Keratinocyte (primary cell): ENCODE measurements around the gene F12. TPM values are rescaled to one million over a fixed set of nuclear protein-coding genes. Genes with fewer than 3 reads are reported as not detected.

Experiments
- DNase-seq: peaks from one replicate; pipeline ENCODE4 v3.0.0-alpha.2; 2011; ENCODE audit warnings: low read depth, missing footprints, low spot score
- FAIRE-seq: peaks from 2 replicates; lab custom pipeline; 2011; peaks lifted over from hg19 to GRCh38; lab: Jason Lieb, UNC
- H2AFZ ChIP-seq: 2 replicates; pipeline ENCODE4 v1.6.0; 2012; ENCODE audit warnings: low read length, control low read depth, inconsistent platforms; ENCODE audit not compliant: control insufficient read depth
- H3K27ac ChIP-seq: 2 replicates; pipeline ENCODE4 v1.5.1; 2011; ENCODE audit warnings: low read length; ENCODE audit not compliant: control insufficient read depth, insufficient read depth
- H3K27me3 ChIP-seq: 3 replicates; pipeline ENCODE4 v1.6.0; 2011; ENCODE audit warnings: low read length; ENCODE audit not compliant: control insufficient read depth, insufficient read depth; ENCODE audit errors: extremely low read depth
- H3K36me3 ChIP-seq, 2 experiments: 2 replicates in 1 of 2; 3 replicates in 1 of 2; pipeline ENCODE4 v1.5.1; 2011; ENCODE audit warnings: low read length in 2 of 2, mild to moderate bottlenecking in 1 of 2; ENCODE audit not compliant: control insufficient read depth in 2 of 2, insufficient read depth in 2 of 2; ENCODE audit errors: extremely low read depth in 1 of 2
- H3K4me1 ChIP-seq: 3 replicates; pipeline ENCODE4 v1.5.1; 2011; ENCODE audit warnings: low read length; ENCODE audit not compliant: control insufficient read depth, insufficient read depth; ENCODE audit errors: extremely low read depth
- H3K4me2 ChIP-seq: 3 replicates; pipeline ENCODE4 v1.6.0; 2011; ENCODE audit warnings: low read depth, low read length; ENCODE audit not compliant: control insufficient read depth, insufficient read depth; ENCODE audit errors: extremely low read depth
- H3K4me3 ChIP-seq, 3 experiments: fragments of 200-600 bp in 1 of 3; sonication (generic) in 1 of 3; 2 replicates in 2 of 3; 3 replicates in 1 of 3; pipeline ENCODE4 v1.5.1; 2011 to 2016; ENCODE audit warnings: low read length in 3 of 3, mild to moderate bottlenecking in 3 of 3, control low read depth in 2 of 3, inconsistent platforms in 1 of 3, low read depth in 1 of 3, mixed read lengths in 1 of 3, mixed run types in 1 of 3, moderate library complexity in 1 of 3; ENCODE audit not compliant: control insufficient read depth in 2 of 3, insufficient read depth in 2 of 3; ENCODE audit errors: extremely low read depth in 1 of 3
- H3K79me2 ChIP-seq: 2 replicates; pipeline ENCODE4 v1.6.0; 2012; ENCODE audit warnings: low read length; ENCODE audit not compliant: control insufficient read depth, insufficient read depth
- H3K9ac ChIP-seq: 3 replicates; pipeline ENCODE4 v1.6.0; 2011; ENCODE audit warnings: low read length; ENCODE audit not compliant: control insufficient read depth, insufficient read depth; ENCODE audit errors: extremely low read depth
- H3K9me1 ChIP-seq: 3 replicates; pipeline ENCODE4 v1.6.0; 2011; ENCODE audit warnings: low read length; ENCODE audit not compliant: control insufficient read depth, insufficient read depth; ENCODE audit errors: extremely low read depth
- H3K9me3 ChIP-seq: 2 replicates; pipeline ENCODE4 v1.5.1; 2012; ENCODE audit warnings: low read depth, low read length; ENCODE audit not compliant: control insufficient read depth
- H4K20me1 ChIP-seq: 3 replicates; pipeline ENCODE4 v1.6.0; 2011; ENCODE audit warnings: low read length; ENCODE audit not compliant: control insufficient read depth, insufficient read depth; ENCODE audit errors: extremely low read depth
- CTCF ChIP-seq, 3 experiments: IDR thresholded peaks in 1 of 3; conservative IDR thresholded peaks in 1 of 3; optimal IDR thresholded peaks in 1 of 3; 2 replicates in 2 of 3; 3 replicates in 1 of 3; pipeline versions ENCODE3 to v1.5.1; 2011; ENCODE audit warnings: low read length in 3 of 3, mild to moderate bottlenecking in 3 of 3, moderate library complexity in 2 of 3, control low read depth in 1 of 3, inconsistent platforms in 1 of 3; ENCODE audit not compliant: insufficient read depth in 2 of 3; ENCODE audit errors: extremely low read depth in 1 of 3
- EZH2 ChIP-seq: IDR thresholded peaks from one replicate; pipeline ENCODE4 v1.6.1; 2012; ENCODE audit warnings: inconsistent platforms, mild to moderate bottlenecking, low read length, moderate library complexity
- dilution Hi-C: fragments of 300-500 bp; cut with MboI; formaldehyde crosslinking; loops from one replicate; pipeline ENCODE4 v1.7.0; 2020; ENCODE audit warnings: low sequenced_read_pairs; ENCODE audit not compliant: extremely low pct_ligation_motif_present
- polyA plus RNA-seq, 5 experiments: library from polyadenylated mRNA; depleted of rRNA in 3 of 5; stranded (reverse) in 3 of 5; stranded (forward) in 1 of 5; unstranded in 1 of 5; fragments of >200 nt; gene quantifications; 1 replicate in 1 of 5; 2 replicates in 3 of 5; 3 replicates in 1 of 5; pipeline versions ENCODE4 v1.2.1 to v1.2.3, GENCODE V29; 2011 to 2012; ENCODE audit warnings: missing spikeins in 2 of 5, low read depth in 1 of 5, low replicate concordance in 1 of 5

Gene F12
- polyA plus RNA-seq, 1 donor (not counting 4 experiments of a cell fraction or from before 2014, with no cell fraction given): 7.7 TPM

- Histone ChIP-seq H3K79me2 (peaks cover 5% of the 10 kb centered on the region), H3K9me3 (no peaks in the 10 kb centered on the region), H3K27me3 (no peaks in the 10 kb centered on the region), H3K4me1 (peaks cover 57% of the 10 kb centered on the region), H4K20me1 (no peaks in the 10 kb centered on the region), H3K36me3 (peaks cover 23 to 61% of the 10 kb centered on the region in 2 experiments), H3K9ac (peak overlapping the region; percentile 47), H3K27ac (peak overlapping the region; percentile 54), H3K9me1 (no peaks in the 10 kb centered on the region), H3K4me3 (no peak overlapping the region), H3K4me2 (no peak overlapping the region), H2AFZ (no peak overlapping the region)
- dilution Hi-C loops: no loop called here
- FAIRE-seq (no peak), DNase-seq (no peak)
- TF ChIP-seq EZH2 (no peak), CTCF (optimal IDR thresholded peaks at IDR 0.05 in 1 of 3, IDR thresholded peaks at IDR 0.05 in 1 of 3, conservative IDR thresholded peaks at IDR 0.05 in 1 of 3; ENCODE audit: extremely low read depth in 1 of 3, insufficient read depth in 2 of 3, low read length in 3 of 3) (no peak)
Observed at GRCh38 chr5:177434437-177434836, 25.1 kb upstream of the F12 start.

- DNase-seq (no peak), FAIRE-seq (no peak)
- H3K4me1 ChIP-seq: peaks cover 62% of the 10 kb centered on the region
- H3K9ac ChIP-seq: peak overlapping the region; percentile 47
- no peaks in the 10 kb centered on the region for H3K9me3 ChIP-seq
- H3K36me3 ChIP-seq: peaks cover 23 to 58% of the 10 kb centered on the region in 2 experiments
- TF ChIP-seq EZH2: no peak
- no peaks in the 10 kb centered on the region for H4K20me1 ChIP-seq
- dilution Hi-C loops: no loop called here
- H3K4me3 ChIP-seq: no peak overlapping the region
- H3K79me2 ChIP-seq: peaks cover 12% of the 10 kb centered on the region
- H3K27ac ChIP-seq: peak overlapping the region; percentile 54
- no peaks in the 10 kb centered on the region for H3K9me1 ChIP-seq
- no peak overlapping the region for H2AFZ ChIP-seq
- H3K27me3 ChIP-seq: no peaks in the 10 kb centered on the region
- no peak overlapping the region for H3K4me2 ChIP-seq
Observed at GRCh38 chr5:177433658-177434217, 24.4 kb upstream of the F12 start.
